AG10803 (cell line): ENCODE results near the gene LAMA2.

Source experiments
- DNase-seq: peaks from one replicate; pipeline ENCODE4 v3.0.0; 2010; ENCODE audit warnings: low read depth
- H3K4me3 ChIP-seq: 2 replicates; pipeline ENCODE4 v1.5.1; 2011; ENCODE audit warnings: mild to moderate bottlenecking, low read length, control low read depth
- TF ChIP-seq, protein P1 (sequence below): conservative IDR thresholded peaks from 2 replicates; pipeline ENCODE4 v1.5.1; 2011; ENCODE audit warnings: mild to moderate bottlenecking, low read length, control low read depth, inconsistent platforms

Gene LAMA2

GRCh38 chr6:129252377-129253071, 369.6 kb downstream of the LAMA2 start:
- TF ChIP-seq, protein P1, sequence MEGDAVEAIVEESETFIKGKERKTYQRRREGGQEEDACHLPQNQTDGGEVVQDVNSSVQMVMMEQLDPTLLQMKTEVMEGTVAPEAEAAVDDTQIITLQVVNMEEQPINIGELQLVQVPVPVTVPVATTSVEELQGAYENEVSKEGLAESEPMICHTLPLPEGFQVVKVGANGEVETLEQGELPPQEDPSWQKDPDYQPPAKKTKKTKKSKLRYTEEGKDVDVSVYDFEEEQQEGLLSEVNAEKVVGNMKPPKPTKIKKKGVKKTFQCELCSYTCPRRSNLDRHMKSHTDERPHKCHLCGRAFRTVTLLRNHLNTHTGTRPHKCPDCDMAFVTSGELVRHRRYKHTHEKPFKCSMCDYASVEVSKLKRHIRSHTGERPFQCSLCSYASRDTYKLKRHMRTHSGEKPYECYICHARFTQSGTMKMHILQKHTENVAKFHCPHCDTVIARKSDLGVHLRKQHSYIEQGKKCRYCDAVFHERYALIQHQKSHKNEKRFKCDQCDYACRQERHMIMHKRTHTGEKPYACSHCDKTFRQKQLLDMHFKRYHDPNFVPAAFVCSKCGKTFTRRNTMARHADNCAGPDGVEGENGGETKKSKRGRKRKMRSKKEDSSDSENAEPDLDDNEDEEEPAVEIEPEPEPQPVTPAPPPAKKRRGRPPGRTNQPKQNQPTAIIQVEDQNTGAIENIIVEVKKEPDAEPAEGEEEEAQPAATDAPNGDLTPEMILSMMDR: no peak
- no peak for DNase-seq
- no peak overlapping the region for H3K4me3 ChIP-seq

- H3K4me3 ChIP-seq: no peak overlapping the region
- TF ChIP-seq, protein P1: no peak
- DNase-seq: no peak
Measured at GRCh38 chr6:129253242-129253641, 370.3 kb downstream of the LAMA2 start.

DNA sequence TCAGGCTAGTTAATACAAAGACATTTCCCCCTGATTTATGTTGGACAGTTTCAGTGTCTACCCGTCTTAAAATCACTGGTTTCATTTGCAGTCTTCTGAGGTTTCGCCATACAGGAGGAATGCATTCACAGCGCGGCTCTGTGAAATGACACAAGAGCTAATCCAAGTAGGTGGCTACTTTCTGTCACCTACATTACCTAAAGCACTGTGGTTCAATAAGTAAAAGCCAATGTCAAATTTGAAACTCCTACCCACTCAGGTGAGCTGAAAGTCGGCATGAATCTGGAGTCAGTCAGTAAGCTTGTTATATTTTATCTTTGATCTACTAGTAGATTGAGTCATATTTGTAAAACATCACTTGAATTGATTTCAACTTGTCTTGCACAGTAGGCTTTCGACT, 370.8 kb downstream of the LAMA2 start:
- no peak for DNase-seq
- H3K4me3 ChIP-seq: no peak overlapping the region
- TF ChIP-seq, protein P1: no peak

GRCh38 chr6:129257196-129257595, 374.3 kb downstream of the LAMA2 start:
- no peak overlapping the region for H3K4me3 ChIP-seq
- no peak for DNase-seq
- TF ChIP-seq, protein P1: no peak

DNA sequence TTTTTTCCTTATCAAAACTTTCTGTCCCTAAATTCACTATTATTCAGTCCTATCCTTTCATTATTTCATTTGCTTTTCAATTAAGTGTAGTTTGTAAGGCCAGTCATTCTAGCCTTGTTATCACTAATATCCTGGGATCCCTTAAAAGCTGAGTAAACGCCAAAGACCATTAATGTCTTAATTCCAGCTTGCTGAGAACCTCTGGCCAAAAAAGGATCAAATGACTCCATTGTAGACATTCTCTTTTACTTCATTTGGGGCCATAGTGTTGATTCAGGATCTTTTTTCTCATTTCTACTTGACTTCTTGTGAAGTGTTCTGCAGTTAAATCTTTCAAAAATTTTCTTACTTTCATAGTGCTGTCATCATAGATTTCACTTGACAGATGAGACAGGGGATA, 379.7 kb downstream of the LAMA2 start:
- TF ChIP-seq, protein P1: no peak
- H3K4me3 ChIP-seq: no peak overlapping the region
- DNase-seq: no peak

- TF ChIP-seq, protein P1: no peak
- no peak overlapping the region for H3K4me3 ChIP-seq
- DNase-seq: no peak
Measured at GRCh38 chr6:129263176-129263575, 380.2 kb downstream of the LAMA2 start.

- H3K4me3 ChIP-seq: no peak overlapping the region
- peak; percentile 40 for DNase-seq
- TF ChIP-seq, protein P1: no peak
Measured at GRCh38 chr6:129264480-129265045, 381.6 kb downstream of the LAMA2 start.
